Fibroblast of the aortic adventitia (primary cell): ENCODE measurements around the gene SLAIN2. TPM values are rescaled to one million over a fixed set of nuclear protein-coding genes. Genes with fewer than 3 reads are reported as not detected.

Experiments used
- DNase-seq: peaks from one replicate; pipeline ENCODE4 v3.0.0-alpha.2; 2010; ENCODE audit warnings: low read depth
- H3K4me3 ChIP-seq: 2 replicates; pipeline ENCODE4 v1.5.1; 2011; ENCODE audit warnings: low read depth, mild to moderate bottlenecking, control low read depth, low read length, moderate library complexity
- total RNA-seq: library from RNA; depleted of rRNA; stranded (reverse); fragments of >200 nt; gene quantifications from 2 replicates; pipeline ENCODE4 v1.2.3, GENCODE V29; 2012; ENCODE audit warnings: low replicate concordance
- TF ChIP-seq, protein P1 (sequence below): IDR thresholded peaks from 2 replicates; pipeline ENCODE4 v1.5.1; 2011; ENCODE audit warnings: mild to moderate bottlenecking, low read length, control low read depth, inconsistent platforms; ENCODE audit not compliant: insufficient read depth

Gene SLAIN2
- total RNA-seq, 1 donor: 93.5 TPM

DNA sequence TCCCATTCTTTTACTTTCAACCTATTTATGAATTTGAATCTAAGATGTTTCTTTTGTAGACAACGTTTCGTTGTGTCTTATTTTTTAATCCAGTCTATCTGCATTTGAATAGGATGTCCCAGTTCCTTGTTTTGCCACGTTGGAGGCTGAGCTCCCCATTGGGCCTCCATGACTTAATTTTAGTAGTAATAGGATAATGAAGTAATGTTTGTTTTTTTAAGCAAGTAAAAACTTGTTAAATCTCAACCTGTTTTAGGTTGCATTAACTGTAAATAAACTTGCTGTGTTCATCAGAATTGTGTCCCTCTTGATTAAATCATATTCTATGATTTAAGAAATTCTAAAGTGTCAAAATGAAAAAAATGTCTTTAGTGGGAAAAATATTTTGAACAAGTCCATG is 25.3 kb downstream of the SLAIN2 start:
- TF ChIP-seq, protein P1, sequence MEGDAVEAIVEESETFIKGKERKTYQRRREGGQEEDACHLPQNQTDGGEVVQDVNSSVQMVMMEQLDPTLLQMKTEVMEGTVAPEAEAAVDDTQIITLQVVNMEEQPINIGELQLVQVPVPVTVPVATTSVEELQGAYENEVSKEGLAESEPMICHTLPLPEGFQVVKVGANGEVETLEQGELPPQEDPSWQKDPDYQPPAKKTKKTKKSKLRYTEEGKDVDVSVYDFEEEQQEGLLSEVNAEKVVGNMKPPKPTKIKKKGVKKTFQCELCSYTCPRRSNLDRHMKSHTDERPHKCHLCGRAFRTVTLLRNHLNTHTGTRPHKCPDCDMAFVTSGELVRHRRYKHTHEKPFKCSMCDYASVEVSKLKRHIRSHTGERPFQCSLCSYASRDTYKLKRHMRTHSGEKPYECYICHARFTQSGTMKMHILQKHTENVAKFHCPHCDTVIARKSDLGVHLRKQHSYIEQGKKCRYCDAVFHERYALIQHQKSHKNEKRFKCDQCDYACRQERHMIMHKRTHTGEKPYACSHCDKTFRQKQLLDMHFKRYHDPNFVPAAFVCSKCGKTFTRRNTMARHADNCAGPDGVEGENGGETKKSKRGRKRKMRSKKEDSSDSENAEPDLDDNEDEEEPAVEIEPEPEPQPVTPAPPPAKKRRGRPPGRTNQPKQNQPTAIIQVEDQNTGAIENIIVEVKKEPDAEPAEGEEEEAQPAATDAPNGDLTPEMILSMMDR: no peak
- no peak for DNase-seq
- no peak overlapping the region for H3K4me3 ChIP-seq

DNA sequence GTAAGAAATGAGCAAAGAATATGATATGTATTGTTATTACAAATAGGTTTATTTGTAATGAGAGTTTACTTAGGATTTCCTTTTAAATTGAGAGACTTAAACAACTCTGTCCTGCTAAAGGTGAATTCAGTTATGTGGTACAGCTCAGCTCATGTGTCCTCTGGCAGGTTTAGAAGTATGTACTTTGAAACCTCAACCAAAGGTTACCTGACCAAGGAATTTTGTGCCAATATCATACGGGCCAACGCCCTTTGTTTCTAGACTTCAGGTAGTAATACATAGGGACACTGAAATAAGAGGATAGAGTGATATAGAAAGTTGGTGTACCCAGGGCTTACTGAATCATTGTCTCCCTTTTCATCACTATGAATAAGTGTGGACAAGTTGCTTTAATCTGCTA is 25.7 kb downstream of the SLAIN2 start:
- TF ChIP-seq, protein P1: no peak
- H3K4me3 ChIP-seq: no peak overlapping the region
- no peak for DNase-seq

DNA sequence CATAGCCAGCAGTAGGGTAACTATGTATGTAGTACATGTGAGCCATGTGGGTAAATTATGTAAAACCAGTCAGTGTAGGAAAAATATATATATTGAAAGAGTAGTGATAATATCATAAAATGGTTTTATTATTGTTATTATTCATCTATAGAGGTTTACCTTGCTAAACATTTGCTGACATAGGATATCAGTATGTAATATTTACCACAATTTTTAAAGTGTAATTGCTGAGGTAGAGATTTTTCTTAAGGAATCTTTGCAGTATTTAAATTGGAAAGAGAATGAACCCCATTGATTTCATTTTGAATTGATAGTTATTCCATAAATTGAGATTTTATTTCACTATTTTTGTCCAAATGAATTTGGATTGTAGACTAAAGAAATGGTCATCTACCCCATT is 27.1 kb downstream of the SLAIN2 start:
- no peak for DNase-seq
- H3K4me3 ChIP-seq: no peak overlapping the region
- TF ChIP-seq, protein P1: no peak

DNA sequence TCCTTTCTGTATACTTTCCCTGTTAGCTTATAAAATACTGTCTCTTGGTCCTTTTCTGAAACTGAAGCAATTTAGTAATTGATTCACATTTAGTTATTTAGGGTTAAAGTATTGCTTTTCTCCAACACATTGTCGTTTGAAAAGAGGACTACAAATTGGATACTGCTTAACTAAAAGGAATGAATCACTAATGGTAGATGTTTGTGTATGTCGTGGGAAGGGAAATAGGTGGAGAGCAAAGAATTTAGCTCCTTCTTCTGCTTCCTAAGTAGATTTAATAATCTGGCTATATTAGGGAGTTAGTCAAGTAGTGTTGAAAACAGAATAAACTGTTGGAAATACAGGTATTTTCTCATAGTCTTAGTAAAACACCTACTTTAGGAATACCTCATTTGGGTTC is 27.9 kb downstream of the SLAIN2 start:
- no peak overlapping the region for H3K4me3 ChIP-seq
- TF ChIP-seq, protein P1: no peak
- DNase-seq: no peak

DNA sequence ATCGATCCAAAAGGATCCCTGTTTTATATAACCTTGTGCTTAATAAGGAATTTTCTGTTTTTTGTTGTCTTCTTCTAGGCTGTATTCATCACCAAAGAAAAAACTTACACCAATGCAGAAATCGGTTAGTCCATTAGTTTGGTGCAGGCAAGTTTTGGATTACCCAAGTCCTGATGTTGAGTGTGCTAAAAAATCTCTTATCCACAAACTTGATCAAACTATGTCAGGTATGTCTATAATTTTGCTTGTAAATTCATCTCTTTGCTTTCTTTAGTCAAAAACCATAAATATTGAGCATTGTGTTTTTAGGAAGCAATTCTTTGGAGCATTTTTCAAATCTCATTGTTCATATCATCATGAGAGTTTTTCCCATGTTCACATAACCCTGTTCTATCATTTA is 28.4 kb downstream of the SLAIN2 start:
- H3K4me3 ChIP-seq: no peak overlapping the region
- TF ChIP-seq, protein P1: no peak
- no peak for DNase-seq

DNA sequence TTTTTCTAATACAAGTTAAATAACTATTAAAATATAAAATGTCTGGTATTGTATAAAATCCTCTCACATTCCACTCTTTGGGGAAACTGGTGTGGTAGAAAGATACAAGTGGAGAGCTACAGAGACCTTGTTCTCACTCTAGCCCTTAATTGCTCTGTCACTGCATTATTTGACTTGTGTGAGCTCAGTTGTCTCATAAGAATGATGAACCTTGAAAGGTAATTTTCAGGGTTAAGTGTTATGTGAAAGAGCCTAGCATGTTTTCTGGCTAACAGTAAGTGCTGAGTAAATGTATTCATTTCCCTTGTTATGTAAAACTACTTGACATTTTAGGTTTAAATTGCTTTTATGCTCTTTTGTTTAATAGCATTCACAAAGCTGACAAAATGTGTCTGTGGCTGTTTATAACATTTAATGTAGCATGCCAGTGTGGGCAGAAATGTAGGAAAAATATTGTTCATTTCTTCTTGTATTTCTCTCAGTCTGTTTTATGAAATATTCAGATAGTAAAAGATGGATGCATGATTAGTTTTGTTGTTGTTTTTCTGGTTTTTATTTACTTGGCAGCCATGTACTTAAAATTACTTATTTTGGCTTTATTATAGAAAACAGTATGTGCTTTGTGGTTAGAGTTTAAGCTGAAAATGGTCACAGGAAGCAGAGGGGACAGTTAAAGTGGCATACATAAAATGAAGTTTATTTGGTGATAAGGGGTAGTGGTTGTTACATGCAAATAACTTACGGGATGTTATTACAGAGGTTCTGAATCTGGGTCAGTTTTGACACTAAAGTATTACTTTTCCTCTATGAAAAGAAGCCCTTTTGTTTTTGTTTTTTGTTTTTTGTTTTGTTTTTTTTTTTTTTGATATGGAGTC is 29.2 kb downstream of the SLAIN2 start:
- TF ChIP-seq, protein P1: no peak
- no peak overlapping the region for H3K4me3 ChIP-seq
- no peak for DNase-seq
